GM19438 (cell line): ENCODE data around the gene KCNC1.

Source experiments
- ATAC-seq: cut with Tn5 transposase; IDR thresholded peaks from one replicate; pipeline ENCODE4 v1.9.1; 2021; ENCODE audit warnings: low read depth; ENCODE audit not compliant: unreplicated experiment

KCNC1 gene

DNA sequence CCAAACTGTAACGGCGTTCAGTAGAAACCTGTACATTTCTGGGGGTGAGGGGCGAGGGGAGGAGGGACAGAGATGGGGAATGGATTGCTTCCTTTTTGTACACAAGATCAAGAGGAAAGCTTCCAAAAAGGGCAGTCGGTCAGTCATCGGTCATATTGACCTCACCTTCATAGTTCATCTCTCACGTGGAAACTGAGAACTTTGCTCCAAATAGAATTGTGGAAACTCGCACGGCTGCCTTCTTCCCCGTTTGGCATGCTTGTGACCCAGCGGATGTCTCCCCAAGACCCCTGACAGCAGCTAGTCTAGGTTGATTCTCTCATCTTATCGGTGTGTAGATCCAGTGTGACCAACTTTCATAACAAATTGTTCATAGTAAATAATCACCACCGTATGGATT lies 47.6 kb downstream of the KCNC1 start:
- ATAC-seq, result no peak

- no peak for ATAC-seq
Measured at GRCh38 chr11:17782603-17783337, 48.2 kb downstream of the KCNC1 start.

- ATAC-seq, result no peak
Measured at GRCh38 chr11:17783878-17784277, 49.3 kb downstream of the KCNC1 start.

GRCh38 chr11:17786824-17787525 lies 52.4 kb downstream of the KCNC1 start:
- ATAC-seq, result no peak

- no peak for ATAC-seq
Measured at GRCh38 chr11:17788084-17788483, 53.5 kb downstream of the KCNC1 start.

DNA sequence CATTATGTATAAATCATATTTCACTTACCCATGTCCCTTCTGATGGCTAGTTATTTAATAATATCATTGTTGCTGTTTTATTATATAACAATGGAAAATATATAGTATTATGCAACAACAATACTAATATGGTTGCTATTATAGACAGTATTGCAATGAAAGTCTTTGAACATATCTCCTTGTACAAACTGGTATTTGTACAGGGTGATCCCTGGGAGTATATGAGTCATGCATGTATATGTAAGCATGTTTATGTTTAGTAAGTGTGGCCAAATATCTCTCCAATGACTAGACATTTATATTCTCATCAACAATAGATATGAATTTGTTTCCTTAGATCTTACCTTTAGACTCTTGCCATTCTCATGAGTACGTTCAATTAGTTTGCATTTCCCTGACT lies 55.9 kb downstream of the KCNC1 start:
- no peak for ATAC-seq

DNA sequence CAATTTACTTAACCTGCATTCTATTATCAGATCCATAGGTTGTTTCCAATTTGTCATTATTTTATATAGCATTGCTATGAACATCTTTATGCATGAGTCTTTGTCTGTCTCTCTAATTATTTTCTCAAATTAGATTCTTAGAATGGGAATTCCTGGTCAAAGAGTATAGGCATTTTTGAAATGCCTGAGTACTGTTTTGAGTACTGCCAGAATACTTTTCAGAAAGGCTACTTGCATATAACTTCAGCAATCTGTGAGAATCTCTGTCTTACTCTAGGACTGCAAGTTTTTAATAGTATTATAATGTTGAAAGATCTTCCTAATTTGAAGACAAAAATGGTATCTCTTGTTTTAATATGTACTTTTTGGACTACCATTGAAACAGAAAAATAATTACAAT lies 56.6 kb downstream of the KCNC1 start:
- ATAC-seq, result no peak

GRCh38 chr11:17792161-17792560 lies 57.6 kb downstream of the KCNC1 start:
- ATAC-seq, result no peak

DNA sequence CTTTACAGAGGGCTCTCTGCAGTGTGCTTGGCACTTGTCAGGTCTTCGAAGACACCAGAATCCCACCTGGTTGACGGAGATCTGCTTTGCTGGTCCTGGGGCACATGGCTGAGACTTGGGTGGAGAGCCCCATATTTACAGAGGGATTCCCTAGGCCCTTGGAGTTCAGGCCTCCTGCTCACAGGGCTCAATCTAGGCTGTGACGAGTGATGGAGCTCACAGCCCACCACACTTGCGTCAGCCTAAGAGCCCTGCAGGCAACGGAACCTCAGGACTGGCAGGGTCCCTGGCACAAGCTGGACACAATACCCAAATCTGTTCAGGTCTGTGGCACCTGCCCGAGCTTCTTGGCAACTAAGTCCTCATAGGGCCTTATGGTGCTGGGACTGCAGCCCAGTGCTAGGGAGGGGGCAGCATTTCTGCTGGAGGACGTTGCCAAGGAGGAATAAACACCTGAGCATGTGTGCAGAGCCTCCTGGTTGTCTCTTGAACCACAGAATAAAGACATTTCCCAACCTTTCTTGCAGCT lies 59.1 kb downstream of the KCNC1 start:
- no peak for ATAC-seq

GRCh38 chr11:17794981-17795380 lies 60.4 kb downstream of the KCNC1 start:
- ATAC-seq, result no peak

DNA sequence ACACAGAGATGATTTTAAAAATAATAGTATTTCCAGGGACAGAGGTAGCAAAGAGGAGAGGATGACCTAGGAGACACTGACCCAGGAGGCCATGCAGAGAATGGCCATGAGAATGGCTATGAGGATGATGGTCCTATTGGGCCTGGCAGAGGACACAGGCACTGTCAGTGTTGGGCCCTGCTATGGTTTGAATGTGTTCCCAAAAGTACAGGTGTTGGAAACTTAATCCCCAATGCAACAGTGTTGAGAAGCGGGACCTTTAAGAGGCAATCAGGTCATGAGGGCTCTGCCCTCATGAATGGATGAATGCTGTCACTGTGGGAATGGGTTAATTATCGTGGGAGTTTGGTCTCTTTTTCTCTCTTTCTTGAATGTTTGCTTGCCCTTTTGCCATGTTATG lies 61.6 kb downstream of the KCNC1 start:
- ATAC-seq, result no peak

DNA sequence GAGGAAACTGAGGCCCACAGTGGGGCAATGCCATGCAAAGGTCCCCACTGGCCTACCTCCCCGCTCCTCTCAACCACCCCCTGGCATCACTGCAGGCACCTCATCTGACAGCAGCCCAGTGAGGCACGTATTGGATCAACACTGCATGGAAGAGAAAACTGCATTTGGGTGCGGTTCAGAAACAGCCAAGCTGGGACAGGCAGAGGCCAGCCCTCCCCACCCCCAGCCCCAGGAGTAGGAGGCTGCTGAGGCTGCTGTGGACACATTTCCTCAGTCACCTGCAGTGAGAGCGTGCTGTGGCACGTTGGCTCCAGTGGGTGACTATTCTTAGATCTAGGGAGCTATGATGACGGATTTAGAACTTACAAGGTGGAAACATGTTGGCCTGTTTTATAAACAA lies 63.7 kb downstream of the KCNC1 start:
- no peak for ATAC-seq

DNA sequence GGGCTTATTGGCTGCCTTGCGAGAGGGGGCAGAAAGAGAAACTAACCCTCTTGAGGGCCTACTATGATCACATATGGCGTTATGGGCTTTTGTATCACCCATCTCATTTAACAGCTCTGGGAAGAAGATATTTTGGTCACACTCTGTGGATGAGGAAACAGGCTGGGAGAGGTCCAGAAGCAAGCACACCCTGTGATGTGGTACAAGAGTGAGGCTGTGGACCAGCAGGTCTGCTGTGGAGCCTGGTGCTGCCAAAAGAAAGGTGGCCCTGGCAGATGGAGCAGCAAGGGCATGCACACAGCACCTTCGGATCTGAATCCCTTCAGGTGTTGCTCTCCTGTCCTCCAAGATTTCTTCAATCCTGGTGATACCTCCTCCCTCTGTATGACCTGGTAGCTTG lies 64.1 kb downstream of the KCNC1 start:
- ATAC-seq, result no peak

GRCh38 chr11:17799147-17799546 lies 64.6 kb downstream of the KCNC1 start:
- ATAC-seq, result no peak

- no peak for ATAC-seq
Measured at GRCh38 chr11:17801166-17801565, 66.6 kb downstream of the KCNC1 start.

- ATAC-seq, result no peak
Measured at GRCh38 chr11:17802491-17802890, 67.9 kb downstream of the KCNC1 start.

DNA sequence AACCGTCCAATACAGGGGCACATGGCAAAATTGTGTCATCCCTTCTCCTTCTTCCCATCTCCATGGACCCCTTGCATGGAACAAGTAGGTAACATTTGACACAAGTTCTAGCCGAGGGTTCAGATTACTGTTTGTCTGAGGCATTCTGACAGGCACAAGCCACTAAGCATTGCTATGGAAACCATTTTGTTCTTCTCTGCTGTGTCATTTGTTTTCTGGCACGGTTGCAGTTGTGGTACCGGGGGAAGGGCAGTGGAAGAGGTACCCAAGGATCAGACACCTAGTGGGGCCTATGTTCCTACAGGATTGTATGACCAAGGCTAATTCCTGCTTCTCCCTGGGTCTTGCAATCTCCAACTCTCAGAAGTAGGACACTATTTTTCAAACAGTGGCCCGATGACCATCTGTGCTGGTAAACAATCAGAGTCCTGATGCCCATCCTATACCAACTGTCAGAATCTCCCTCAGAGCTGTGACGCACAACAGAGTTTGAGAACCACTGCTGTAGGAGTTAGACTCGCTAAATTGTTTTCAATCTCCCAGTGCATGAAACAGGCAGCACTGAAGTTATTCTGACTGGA lies 69.3 kb downstream of the KCNC1 start:
- no peak for ATAC-seq

DNA sequence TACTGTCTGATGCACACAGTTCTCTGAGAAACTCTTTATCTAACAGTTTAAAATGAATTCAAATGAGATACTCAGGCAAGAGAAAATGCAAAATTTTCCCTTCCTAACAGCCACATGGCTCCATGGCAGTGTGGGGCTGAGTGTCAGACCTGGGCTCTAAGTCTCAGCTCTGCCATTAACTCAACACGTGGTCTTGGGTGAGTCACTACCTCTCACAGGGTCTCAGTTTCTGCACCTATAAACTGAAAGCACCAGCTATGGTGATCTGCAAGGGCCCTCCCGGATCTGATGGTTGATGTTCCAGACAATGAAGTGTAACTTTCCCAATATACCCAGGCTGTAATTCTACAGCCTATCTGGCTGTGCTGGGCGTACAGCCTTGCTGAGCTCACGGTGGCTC lies 70.5 kb downstream of the KCNC1 start:
- ATAC-seq, result no peak

- ATAC-seq, result no peak
Measured at GRCh38 chr11:17805873-17806272, 71.3 kb downstream of the KCNC1 start.

DNA sequence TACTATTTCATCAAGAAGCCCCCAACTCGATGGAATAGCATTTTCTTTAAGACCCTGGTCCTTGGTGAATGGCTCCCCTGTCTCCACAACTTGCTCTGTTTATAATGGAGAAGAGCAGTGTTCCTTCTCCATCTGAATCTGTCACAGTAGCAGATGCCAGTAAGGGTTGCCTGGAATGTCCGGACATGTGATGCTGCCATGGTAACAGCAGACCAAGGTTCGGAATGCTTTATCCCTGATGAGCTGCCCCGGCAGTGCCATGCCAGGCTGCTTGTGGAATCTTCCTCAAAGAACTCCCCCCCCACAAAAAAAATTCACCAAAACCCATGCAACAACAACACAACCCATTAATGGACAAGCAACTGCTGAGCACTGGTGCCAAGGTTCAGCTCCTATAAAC lies 72.5 kb downstream of the KCNC1 start:
- ATAC-seq, result no peak

GRCh38 chr11:17810041-17810440 lies 75.5 kb downstream of the KCNC1 start:
- ATAC-seq, result no peak

GRCh38 chr11:17810746-17811145 lies 76.2 kb downstream of the KCNC1 start:
- ATAC-seq, result no peak
